ENCODE data around the gene LILRA5.

GRCh38 chr19:54309811-54310210 lies 3.2 kb downstream of the LILRA5 start:
- TF ChIP-seq ZNF780A (CRISPR knock-in tag; IDR thresholded peaks at IDR 0.05), result no peak
- TF ChIP-seq NR2C2 (CRISPR knock-in tag; IDR thresholded peaks at IDR 0.05; ENCODE audit: borderline replicate concordance), result no peak
- no peak for TF ChIP-seq HCFC1 (IDR thresholded peaks at IDR 0.05; ENCODE audit: low read depth, low read length)
- no peak for TF ChIP-seq CTCF (CRISPR knock-in tag; IDR thresholded peaks at IDR 0.05)
- no peak for TF ChIP-seq ZNF550 (CRISPR knock-in tag; IDR thresholded peaks at IDR 0.05; ENCODE audit: borderline replicate concordance)
- no peak for TF ChIP-seq KLF16 (CRISPR knock-in tag; IDR thresholded peaks at IDR 0.05)
- no peak for TF ChIP-seq HDAC6 (IDR thresholded peaks at IDR 0.05; ENCODE audit: low read depth, low read length)
- TF ChIP-seq SOX6 (IDR thresholded peaks at IDR 0.05), result no peak
- no peak for TF ChIP-seq SOX6 (CRISPR knock-in tag; IDR thresholded peaks at IDR 0.05)
- TF ChIP-seq, protein P1, sequence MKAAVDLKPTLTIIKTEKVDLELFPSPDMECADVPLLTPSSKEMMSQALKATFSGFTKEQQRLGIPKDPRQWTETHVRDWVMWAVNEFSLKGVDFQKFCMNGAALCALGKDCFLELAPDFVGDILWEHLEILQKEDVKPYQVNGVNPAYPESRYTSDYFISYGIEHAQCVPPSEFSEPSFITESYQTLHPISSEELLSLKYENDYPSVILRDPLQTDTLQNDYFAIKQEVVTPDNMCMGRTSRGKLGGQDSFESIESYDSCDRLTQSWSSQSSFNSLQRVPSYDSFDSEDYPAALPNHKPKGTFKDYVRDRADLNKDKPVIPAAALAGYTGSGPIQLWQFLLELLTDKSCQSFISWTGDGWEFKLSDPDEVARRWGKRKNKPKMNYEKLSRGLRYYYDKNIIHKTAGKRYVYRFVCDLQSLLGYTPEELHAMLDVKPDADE (CRISPR knock-in tag; IDR thresholded peaks at IDR 0.05), result no peak
- no peak for TF ChIP-seq YY1 (IDR thresholded peaks at IDR 0.05; ENCODE audit: insufficient read depth, insufficient replicate concordance, low read depth, low read length)
- no peak for TF ChIP-seq EP300 (IDR thresholded peaks at IDR 0.05; ENCODE audit: low read depth in 2 of 2, low read length in 2 of 2)
- TF ChIP-seq EP300 (CRISPR knock-in tag; IDR thresholded peaks at IDR 0.05; ENCODE audit: borderline replicate concordance), result no peak
